Thymus (tissue), 14 donors: ENCODE results near the gene ITM2A. TPM values are rescaled to one million over a fixed set of nuclear protein-coding genes. Genes with fewer than 3 reads are reported as not detected.

ENCODE experiments used
- DNase-seq, 9 donors: peaks; one replicate each; pipeline ENCODE4 v3.0.0-alpha.2; 2013; ENCODE audit warnings: low spot score in 9 of 9, low read depth in 6 of 9, missing footprints in 1 of 9
- H3K27ac ChIP-seq, 2 donors: one replicate each; pipeline ENCODE4 v1.5.1; 2013; ENCODE audit warnings: control low read depth in 1 of 2, low read depth in 1 of 2, low read length in 1 of 2, mild to moderate bottlenecking in 1 of 2, moderate library complexity in 1 of 2
- H3K27me3 ChIP-seq, 2 donors: one replicate each; pipeline ENCODE4 v1.5.1; 2013; ENCODE audit warnings: low read length in 1 of 2; ENCODE audit not compliant: control insufficient read depth in 2 of 2, insufficient read depth in 1 of 2
- H3K36me3 ChIP-seq, 2 donors: one replicate each; pipeline ENCODE4 v1.5.1; 2013; ENCODE audit warnings: low read length in 1 of 2, mild to moderate bottlenecking in 1 of 2, moderate library complexity in 1 of 2; ENCODE audit not compliant: control insufficient read depth in 2 of 2, insufficient read depth in 2 of 2
- H3K4me1 ChIP-seq, 2 donors: one replicate each; pipeline ENCODE4 v1.5.1; 2013; ENCODE audit warnings: low read length in 2 of 2; ENCODE audit not compliant: control insufficient read depth in 2 of 2, insufficient read depth in 2 of 2
- H3K4me3 ChIP-seq, 2 donors: one replicate each; pipeline ENCODE4 v1.5.1; 2013; ENCODE audit warnings: low read length in 2 of 2, control low read depth in 1 of 2, mild to moderate bottlenecking in 1 of 2
- H3K9me3 ChIP-seq, 2 donors: one replicate each; pipeline ENCODE4 v1.5.1; 2013; ENCODE audit warnings: low read length in 1 of 2, mild to moderate bottlenecking in 1 of 2; ENCODE audit not compliant: control insufficient read depth in 2 of 2, insufficient read depth in 1 of 2
- WGBS: extraction: QIAGEN DNeasy Blood & Tissue Kit; methylation state at CpG from one replicate; pipeline ENCODE4 v1.1.7; 2013; 5-methylcytosine and 5-hydroxymethylcytosine counted together
- long read RNA-seq, 10 donors: transcript quantifications; one replicate each; lab custom pipeline, GENCODE V29; 2026
- polyA plus RNA-seq: library from polyadenylated mRNA; stranded (reverse); fragments of 200-250 nt; gene quantifications from one replicate; pipeline ENCODE4 v1.2.3, GENCODE V29; 2013
- total RNA-seq: library from RNA; stranded (reverse); fragments of 120-200 nt; gene quantifications from one replicate; pipeline ENCODE4 v1.2.4, GENCODE V29; 2013
- donor health status: healthy.

Gene ITM2A
- total RNA-seq (679 TPM), polyA plus RNA-seq (202 TPM)
- long read RNA-seq, donor 1, transcript ITM2A-201 (6 exons, 1,641 nt): major isoform, 18 of 37 reads
- long read RNA-seq, donor 1, partial matches to known transcripts: 19 of 37 reads
- long read RNA-seq, donor 1, other reads (novel, unspliced or antisense): 0 of 37 reads
- long read RNA-seq, donor 2, transcript ITM2A-202 (5 exons, 1,698 nt): minor isoform, 15 of 669 reads
- long read RNA-seq, donor 2, transcript ITM2A-201 (6 exons, 1,641 nt): major isoform, 241 of 669 reads
- long read RNA-seq, donor 2, partial matches to known transcripts: 399 of 669 reads
- long read RNA-seq, donor 2, other reads (novel, unspliced or antisense): 13 of 669 reads
- long read RNA-seq, donor 3, transcript ITM2A-202 (5 exons, 1,698 nt): minor isoform, 28 of 982 reads
- long read RNA-seq, donor 3, transcript ITM2A-201 (6 exons, 1,641 nt): major isoform, 215 of 982 reads
- long read RNA-seq, donor 3, partial matches to known transcripts: 720 of 982 reads
- long read RNA-seq, donor 3, other reads (novel, unspliced or antisense): 15 of 982 reads
- long read RNA-seq, donor 4, transcript ITM2A-201 (6 exons, 1,641 nt): major isoform, 82 of 225 reads
- long read RNA-seq, donor 4, transcript ITM2A-202 (5 exons, 1,698 nt): minor isoform, 6 of 225 reads
- long read RNA-seq, donor 4, partial matches to known transcripts: 137 of 225 reads
- long read RNA-seq, donor 4, other reads (novel, unspliced or antisense): 0 of 225 reads
- long read RNA-seq, donor 5, transcript ITM2A-201 (6 exons, 1,641 nt): major isoform, 288 of 967 reads
- long read RNA-seq, donor 5, transcript ITM2A-202 (5 exons, 1,698 nt): minor isoform, 50 of 967 reads
- long read RNA-seq, donor 5, partial matches to known transcripts: 597 of 967 reads
- long read RNA-seq, donor 5, other reads (novel, unspliced or antisense): 27 of 967 reads
- long read RNA-seq, donor 6, transcript ITM2A-202 (5 exons, 1,698 nt): minor isoform, 9 of 268 reads
- long read RNA-seq, donor 6, transcript ITM2A-201 (6 exons, 1,641 nt): major isoform, 89 of 268 reads
- long read RNA-seq, donor 6, partial matches to known transcripts: 170 of 268 reads
- long read RNA-seq, donor 6, other reads (novel, unspliced or antisense): 0 of 268 reads
- long read RNA-seq, donor 7, transcript ITM2A-202 (5 exons, 1,698 nt): minor isoform, 28 of 419 reads
- long read RNA-seq, donor 7, transcript ITM2A-201 (6 exons, 1,641 nt): major isoform, 155 of 419 reads
- long read RNA-seq, donor 7, partial matches to known transcripts: 233 of 419 reads
- long read RNA-seq, donor 7, other reads (novel, unspliced or antisense): 0 of 419 reads
- long read RNA-seq, donor 8, transcript ITM2A-201 (6 exons, 1,641 nt): major isoform, 36 of 129 reads
- long read RNA-seq, donor 8, partial matches to known transcripts: 90 of 129 reads
- long read RNA-seq, donor 8, other reads (novel, unspliced or antisense): 0 of 129 reads
- long read RNA-seq, donor 9, transcript ITM2A-202 (5 exons, 1,698 nt): minor isoform, 13 of 296 reads
- long read RNA-seq, donor 9, transcript ITM2A-201 (6 exons, 1,641 nt): major isoform, 96 of 296 reads
- long read RNA-seq, donor 9, partial matches to known transcripts: 180 of 296 reads
- long read RNA-seq, donor 9, other reads (novel, unspliced or antisense): 6 of 296 reads
- long read RNA-seq, donor 10, transcript ITM2A-202 (5 exons, 1,698 nt): minor isoform, 8 of 236 reads
- long read RNA-seq, donor 10, transcript ITM2A-201 (6 exons, 1,641 nt): major isoform, 99 of 236 reads
- long read RNA-seq, donor 10, partial matches to known transcripts: 123 of 236 reads
- long read RNA-seq, donor 10, other reads (novel, unspliced or antisense): 5 of 236 reads

DNA sequence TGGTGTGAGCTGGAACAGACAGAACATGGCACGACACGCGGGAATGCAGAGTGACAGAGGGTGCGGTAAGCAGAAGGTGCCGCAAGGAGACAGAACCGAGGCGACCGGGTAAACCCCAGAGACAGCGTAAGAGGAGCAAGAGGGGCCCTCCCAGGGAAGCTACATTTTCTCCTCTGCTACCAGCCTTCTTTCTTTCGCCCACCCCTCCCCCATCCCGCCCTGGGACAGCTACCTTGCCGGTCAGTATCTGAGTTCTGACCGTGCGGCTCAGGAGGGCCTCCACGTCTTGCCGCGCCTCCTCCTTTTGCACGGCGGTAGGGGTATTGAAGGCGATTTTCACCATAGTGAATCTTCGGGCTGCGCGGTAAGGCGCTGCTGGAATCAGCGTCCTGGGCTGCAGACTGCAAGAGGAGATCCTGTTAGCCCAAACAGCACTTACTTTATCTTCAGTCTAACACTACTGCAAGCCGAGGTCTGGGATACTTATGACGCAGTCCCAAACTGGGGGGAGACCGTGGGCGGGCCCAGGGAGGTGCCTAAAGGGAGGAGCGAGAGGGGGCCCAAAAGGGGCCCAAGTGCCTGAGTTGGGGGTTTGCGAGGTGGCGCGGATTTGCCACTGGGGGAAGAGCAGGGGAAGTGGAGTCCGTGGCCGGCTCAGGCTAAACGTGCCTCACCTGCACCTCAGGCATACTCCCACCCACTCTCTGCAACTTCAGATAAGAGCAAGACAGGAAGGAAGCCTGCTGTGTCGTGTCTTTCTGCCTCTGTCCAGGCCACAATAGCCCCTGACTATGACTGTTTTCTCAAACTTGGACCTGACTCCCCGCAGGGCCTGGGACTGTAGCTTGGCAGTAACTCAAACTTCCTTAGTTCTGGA, at the start of gene ITM2A:
ITM2A (minus strand) TSS at position 462 of the 877 bp plus-strand sequence; CDS start at position 343, 119 bp downstream.
- H3K4me3 ChIP-seq: peak within 1 kb of the TSS; percentile 73 to 76
- DNase-seq: peak; percentile 33 to 90 (median 65)
- peak within 1 kb of the TSS; percentile 91 to 94 for H3K27ac ChIP-seq
- H3K9me3 ChIP-seq: no peaks in the 10 kb centered on the region
- H3K4me1 ChIP-seq: peaks cover 0 to 10% of the 10 kb centered on the region in 2 donors
- H3K36me3 ChIP-seq: peaks cover 0 to 6% of the 10 kb centered on the region in 2 donors
- under 1% methylated on average over 38 of the region's 38 CpGs for WGBS
- no peaks in the 10 kb centered on the region for H3K27me3 ChIP-seq

DNA sequence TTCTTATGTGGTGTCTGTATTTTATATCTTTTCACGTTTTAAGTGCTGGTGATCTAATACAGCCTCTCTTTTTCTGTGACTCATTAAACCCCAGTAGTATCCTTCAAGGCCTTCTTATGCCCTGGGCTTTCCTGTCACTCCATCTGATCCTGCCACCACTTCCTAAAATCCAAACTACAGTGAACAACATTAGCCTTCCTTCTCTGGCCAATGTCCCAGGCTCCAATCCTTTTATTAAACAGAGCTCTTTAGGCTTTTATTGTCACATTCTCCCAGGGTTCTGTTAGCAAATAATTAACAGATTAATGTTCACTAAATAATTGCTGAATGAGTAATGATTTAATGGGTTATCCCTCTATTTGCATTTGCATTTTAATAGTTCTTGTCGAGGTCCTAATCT, 47.9 kb upstream of the ITM2A start:
- Histone ChIP-seq H3K4me3 (no peak overlapping the region), H3K9me3 (no peaks in the 10 kb centered on the region), H3K27ac (no peak overlapping the region), H3K27me3 (no peaks in the 10 kb centered on the region), H3K4me1 (no peaks in the 10 kb centered on the region), H3K36me3 (no peaks in the 10 kb centered on the region)
- no peak for DNase-seq
- WGBS: 92% methylated on average over 2 of the region's 2 CpGs

DNA sequence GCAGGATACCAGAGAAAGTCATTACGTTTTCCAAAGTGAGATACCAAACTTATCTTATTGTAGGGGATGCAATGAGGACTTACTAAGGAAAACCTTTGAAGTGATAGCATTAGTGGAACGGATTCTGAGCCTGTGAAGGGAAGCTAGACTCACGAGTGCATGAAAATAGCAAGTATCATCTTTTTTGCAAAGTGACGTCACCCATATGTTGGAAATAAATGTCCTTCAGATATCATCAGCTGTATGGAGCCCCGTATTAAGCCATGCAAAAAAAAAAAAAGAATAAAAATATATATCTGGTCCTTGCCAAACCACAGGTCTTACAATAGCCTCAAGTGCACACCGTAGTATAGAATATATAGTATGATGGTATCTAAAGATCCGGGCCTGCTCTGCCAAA, 46.8 kb upstream of the ITM2A start:
- WGBS: 81% methylated on average over 7 of the region's 7 CpGs
- Histone ChIP-seq H3K9me3 (no peaks in the 10 kb centered on the region), H3K27me3 (no peaks in the 10 kb centered on the region), H3K27ac (no peak overlapping the region), H3K36me3 (no peaks in the 10 kb centered on the region), H3K4me3 (no peak overlapping the region), H3K4me1 (no peaks in the 10 kb centered on the region)
- DNase-seq: no peak

DNA sequence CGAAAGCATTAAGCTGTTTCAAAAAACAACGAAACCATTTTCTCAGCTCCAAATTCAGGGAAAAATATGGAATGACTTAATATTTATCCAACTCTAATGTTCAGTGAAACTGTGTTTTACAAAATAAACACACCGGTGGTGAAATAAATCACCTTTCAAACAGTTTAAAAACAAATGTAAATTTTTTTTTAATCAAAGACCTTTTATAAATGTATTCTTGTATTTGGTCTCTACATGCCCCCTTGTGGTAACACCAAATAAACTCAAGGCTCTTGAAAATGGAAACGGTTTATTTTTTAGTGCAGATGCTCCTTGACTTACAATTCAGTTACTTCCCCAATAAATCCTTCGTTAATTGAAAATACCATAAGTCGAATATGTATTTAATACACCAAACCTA, 45.8 kb upstream of the ITM2A start:
- Histone ChIP-seq H3K27ac (no peak overlapping the region), H3K4me1 (no peaks in the 10 kb centered on the region), H3K9me3 (no peaks in the 10 kb centered on the region), H3K36me3 (no peaks in the 10 kb centered on the region), H3K27me3 (no peaks in the 10 kb centered on the region), H3K4me3 (no peak overlapping the region)
- peak in 5 of 9 donors; percentile 18 to 64 (median 30) for DNase-seq
- WGBS: 28% methylated on average over 6 of the region's 6 CpGs

DNA sequence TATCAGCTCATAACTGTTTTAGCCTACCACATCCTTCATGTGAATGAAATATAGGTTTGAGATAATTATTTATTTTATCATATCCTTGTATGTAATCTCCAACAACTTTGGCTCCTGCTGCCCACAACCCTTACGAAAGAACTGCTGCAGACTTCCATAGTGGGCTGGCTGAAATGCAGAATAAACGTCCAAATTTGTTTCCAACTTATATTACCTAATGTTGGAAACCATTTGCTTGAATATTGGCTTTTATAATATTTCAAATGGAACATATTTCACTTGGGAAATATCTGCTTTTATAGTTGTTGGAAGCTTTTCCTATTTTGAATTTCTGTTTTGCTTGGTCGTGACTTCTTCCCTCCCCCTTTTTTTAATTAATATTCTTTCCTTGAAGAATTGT, 45.0 kb upstream of the ITM2A start:
- no peaks in the 10 kb centered on the region for H3K36me3 ChIP-seq
- H3K4me3 ChIP-seq: no peak overlapping the region
- 90% methylated on average over 3 of the region's 3 CpGs for WGBS
- no peak overlapping the region for H3K27ac ChIP-seq
- no peaks in the 10 kb centered on the region for H3K27me3 ChIP-seq
- DNase-seq: no peak
- H3K9me3 ChIP-seq: no peaks in the 10 kb centered on the region
- H3K4me1 ChIP-seq: no peaks in the 10 kb centered on the region

DNA sequence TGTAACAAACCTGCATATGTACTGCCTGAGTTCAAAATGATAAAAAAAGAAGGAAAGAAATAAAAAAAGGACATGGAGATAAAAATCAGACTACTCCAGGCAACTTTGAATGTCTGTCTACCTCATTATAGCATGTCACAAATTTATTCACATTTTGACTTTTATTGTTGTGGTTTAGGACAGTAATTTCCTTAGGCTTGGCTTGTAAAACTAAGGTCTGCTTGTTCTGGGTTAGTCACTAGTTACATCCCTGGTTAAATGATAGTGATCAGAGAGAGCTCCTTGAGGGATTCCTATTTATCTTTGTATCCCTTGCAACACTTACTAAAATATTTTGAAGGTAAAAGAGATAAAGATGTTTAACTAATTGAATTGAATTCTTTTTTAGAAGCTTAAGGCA, 42.5 kb upstream of the ITM2A start:
- H3K27ac ChIP-seq: no peak overlapping the region
- no peak overlapping the region for H3K4me3 ChIP-seq
- H3K4me1 ChIP-seq: no peaks in the 10 kb centered on the region
- no peaks in the 10 kb centered on the region for H3K36me3 ChIP-seq
- no peaks in the 10 kb centered on the region for H3K27me3 ChIP-seq
- no peak for DNase-seq
- H3K9me3 ChIP-seq: no peaks in the 10 kb centered on the region

DNA sequence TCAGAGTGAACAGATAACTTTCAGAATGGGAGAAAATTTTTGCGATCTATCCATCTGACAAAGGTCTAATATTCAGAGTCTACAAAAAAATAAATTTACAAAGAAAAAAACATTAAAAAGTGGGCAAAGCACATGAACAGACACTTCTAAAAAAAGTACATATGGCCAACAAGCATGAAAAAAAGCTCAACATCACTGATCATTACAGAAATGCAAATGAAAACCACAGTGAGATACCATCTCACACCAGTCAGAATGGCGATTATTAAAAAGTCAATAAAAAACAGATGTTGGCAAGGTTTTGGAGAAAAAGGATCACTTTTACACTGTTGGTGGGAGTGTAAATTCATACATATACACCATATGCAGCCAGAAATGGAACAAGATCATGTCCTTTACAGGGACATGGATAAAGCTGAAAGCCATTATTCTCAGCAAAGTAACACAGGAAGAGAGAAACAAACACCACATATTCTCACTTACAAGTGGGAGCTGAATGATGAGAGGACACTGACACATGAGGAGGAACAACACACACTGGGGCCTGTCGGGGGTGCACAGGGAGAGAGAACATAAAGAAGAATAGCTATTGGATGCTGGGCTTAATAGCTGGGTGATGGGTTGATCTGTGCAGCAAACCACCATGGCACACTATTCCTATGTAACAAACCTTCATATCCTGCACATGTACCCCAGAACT, 41.6 kb upstream of the ITM2A start:
- WGBS: 89% methylated on average over 3 of the region's 3 CpGs
- Histone ChIP-seq H3K36me3 (no peaks in the 10 kb centered on the region), H3K9me3 (no peaks in the 10 kb centered on the region), H3K4me1 (no peaks in the 10 kb centered on the region), H3K27ac (peak overlapping the region in 1 of 2 donors; percentile 42), H3K4me3 (no peak overlapping the region), H3K27me3 (no peaks in the 10 kb centered on the region)
- no peak for DNase-seq
